IMR-90 (cell line): ENCODE measurements around the gene PLXND1.

Source experiments
- MXI1 ChIP-seq: IDR thresholded peaks from 2 replicates; pipeline ENCODE4 v1.6.1; 2012; ENCODE audit warnings: low read depth, mild to moderate bottlenecking, low read length, moderate library complexity, borderline replicate concordance
- POLR2A ChIP-seq: IDR thresholded peaks from 2 replicates; pipeline ENCODE4 v1.6.1; 2012; ENCODE audit warnings: mild to moderate bottlenecking, low read depth, low read length

DNA sequence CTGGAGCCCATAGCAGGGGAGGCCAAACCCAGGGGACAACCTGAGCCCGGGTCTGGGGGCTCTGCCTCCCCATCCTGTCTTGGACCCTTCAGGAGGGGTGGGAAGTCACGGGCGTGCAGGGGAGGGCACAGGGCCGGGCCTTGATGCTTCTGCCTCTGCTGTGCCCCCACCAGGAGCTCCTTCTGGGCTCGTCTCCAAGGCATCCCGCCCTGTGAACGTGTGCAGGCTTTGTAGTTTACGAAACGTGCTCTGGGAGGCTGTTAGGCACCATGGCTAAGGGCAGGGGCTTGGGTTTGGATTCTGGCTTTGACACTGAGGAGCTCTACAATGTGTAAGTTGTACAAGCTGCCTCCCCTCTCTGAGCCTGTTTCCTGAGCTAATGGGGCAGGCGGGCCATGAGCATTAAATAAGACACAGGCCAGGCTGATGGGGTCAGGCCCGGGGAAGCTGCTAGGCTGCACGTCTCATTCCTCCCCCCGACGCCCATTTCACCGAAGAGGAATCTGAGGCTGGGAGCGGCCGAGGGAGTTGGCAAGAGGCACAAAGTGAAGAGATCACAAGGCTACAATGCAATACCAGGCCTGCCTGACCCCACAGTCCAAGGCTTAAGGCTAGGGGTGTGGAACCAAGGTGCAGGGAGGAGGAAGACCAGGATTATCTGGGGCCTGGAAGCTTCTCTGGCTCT is 19.6 kb downstream of the PLXND1 start:
- no peak for TF ChIP-seq MXI1
- no peak for TF ChIP-seq POLR2A
